H9 (cell line): ENCODE results near the gene DRD1. TPM values are rescaled to one million over a fixed set of nuclear protein-coding genes. Genes with fewer than 3 reads are reported as not detected.

Source experiments
- DNase-seq: peaks from one replicate; pipeline ENCODE4 v3.0.0-alpha.2; 2017
- H2AFZ ChIP-seq: one replicate; pipeline ENCODE4 v1.6.1; 2013; ENCODE audit warnings: mild to moderate bottlenecking, low read length, control low read depth, moderate library complexity
- H2AK5ac ChIP-seq: 2 replicates; pipeline ENCODE4 v1.6.1; 2013; ENCODE audit warnings: low read length, control low read depth, mixed read lengths; ENCODE audit not compliant: insufficient read length
- H2BK120ac ChIP-seq: one replicate; pipeline ENCODE4 v1.6.1; 2013; ENCODE audit warnings: low read depth, mild to moderate bottlenecking, low read length, control low read depth, inconsistent platforms; ENCODE audit not compliant: poor library complexity, severe bottlenecking
- H2BK12ac ChIP-seq: 2 replicates; pipeline ENCODE4 v1.6.1; 2013; ENCODE audit warnings: low read length, control low read depth, mixed read lengths, low read depth; ENCODE audit not compliant: insufficient read length
- H2BK15ac ChIP-seq: 2 replicates; pipeline ENCODE4 v1.6.1; 2013; ENCODE audit warnings: low read depth, low read length, control low read depth
- H2BK20ac ChIP-seq: one replicate; pipeline ENCODE4 v1.6.1; 2013; ENCODE audit warnings: low read depth, mild to moderate bottlenecking, low read length, control low read depth, inconsistent platforms; ENCODE audit not compliant: poor library complexity, severe bottlenecking
- H2BK5ac ChIP-seq: 2 replicates; pipeline ENCODE4 v1.6.1; 2013; ENCODE audit warnings: low read length, control low read depth, mixed read lengths; ENCODE audit not compliant: insufficient read length
- H3K14ac ChIP-seq: 2 replicates; pipeline ENCODE4 v1.6.1; 2013; ENCODE audit warnings: low read length, control low read depth; ENCODE audit not compliant: insufficient read depth
- H3K18ac ChIP-seq: 2 replicates; pipeline ENCODE4 v1.6.1; 2013; ENCODE audit warnings: low read depth, mild to moderate bottlenecking, mixed read lengths, low read length, control low read depth; ENCODE audit not compliant: insufficient read length
- H3K23ac ChIP-seq: 2 replicates; pipeline ENCODE4 v1.6.1; 2013; ENCODE audit warnings: low read length, control low read depth, mixed read lengths, low read depth; ENCODE audit not compliant: insufficient read length
- H3K23me2 ChIP-seq: 2 replicates; pipeline ENCODE4 v1.6.1; 2013; ENCODE audit warnings: low read depth, mild to moderate bottlenecking, mixed read lengths, low read length, control low read depth; ENCODE audit not compliant: insufficient read length, poor library complexity, severe bottlenecking
- H3K27ac ChIP-seq: 2 replicates; pipeline ENCODE4 v1.5.1; 2013; ENCODE audit warnings: low read length, control low read depth, mixed read lengths, low read depth; ENCODE audit not compliant: insufficient read length
- H3K27me3 ChIP-seq: 2 replicates; pipeline ENCODE4 v1.6.1; 2013; ENCODE audit warnings: low read length, control low read depth, inconsistent platforms; ENCODE audit not compliant: insufficient read depth
- H3K4ac ChIP-seq: 2 replicates; pipeline ENCODE4 v1.6.1; 2013; ENCODE audit warnings: low read depth, mild to moderate bottlenecking, control low read depth, inconsistent platforms, low read length, moderate library complexity
- H3K4me1 ChIP-seq: 2 replicates; pipeline ENCODE4 v1.6.1; 2013; ENCODE audit warnings: low read length, control low read depth, inconsistent platforms; ENCODE audit not compliant: insufficient read depth
- H3K4me2 ChIP-seq: 2 replicates; pipeline ENCODE4 v1.6.1; 2013; ENCODE audit warnings: low read length, control low read depth, mixed read lengths; ENCODE audit not compliant: insufficient read length, insufficient read depth
- H3K56ac ChIP-seq: 2 replicates; pipeline ENCODE4 v1.6.1; 2013; ENCODE audit warnings: low read depth, mild to moderate bottlenecking, mixed read lengths, low read length, control low read depth; ENCODE audit not compliant: insufficient read length
- H3K79me1 ChIP-seq: 2 replicates; pipeline ENCODE4 v1.6.1; 2013; ENCODE audit warnings: low read depth, mild to moderate bottlenecking, moderate library complexity, low read length, control low read depth, inconsistent platforms; ENCODE audit not compliant: insufficient read depth, poor library complexity, severe bottlenecking
- H3K79me2 ChIP-seq: 2 replicates; pipeline ENCODE4 v1.6.1; 2013; ENCODE audit warnings: low read length, control low read depth, inconsistent platforms; ENCODE audit not compliant: insufficient read depth
- H3K9ac ChIP-seq: 2 replicates; pipeline ENCODE4 v1.6.1; 2013; ENCODE audit warnings: low read length, control low read depth, mixed read lengths; ENCODE audit not compliant: insufficient read length; ENCODE audit errors: extremely low read depth
- H3K9me3 ChIP-seq: one replicate; pipeline ENCODE4 v1.6.1; 2013; ENCODE audit warnings: low read depth, low read length, inconsistent platforms; ENCODE audit not compliant: control insufficient read depth
- H3T11ph ChIP-seq: one replicate; pipeline ENCODE4 v1.6.1; 2013; ENCODE audit warnings: mild to moderate bottlenecking, low read length, control low read depth, inconsistent platforms
- H4K20me1 ChIP-seq: one replicate; pipeline ENCODE4 v1.6.1; 2013; ENCODE audit not compliant: control insufficient read depth, insufficient read length, insufficient read depth
- H4K5ac ChIP-seq: 2 replicates; pipeline ENCODE4 v1.6.1; 2013; ENCODE audit warnings: low read depth, mild to moderate bottlenecking, mixed read lengths, low read length, control low read depth; ENCODE audit not compliant: insufficient read length
- H4K8ac ChIP-seq: replicated peaks from 2 replicates; pipeline ENCODE4 v1.6.1; 2013; ENCODE audit warnings: low read length, control low read depth, mixed read lengths, low read depth; ENCODE audit not compliant: insufficient read length
- H4K91ac ChIP-seq: 2 replicates; pipeline ENCODE4 v1.6.1; 2013; ENCODE audit warnings: low read depth, mild to moderate bottlenecking, moderate library complexity, mixed read lengths, low read length, control low read depth; ENCODE audit not compliant: insufficient read length
- H3K27ac Mint-ChIP-seq, 3 experiments: 2 replicates in 2 of 3; 3 replicates in 1 of 3; pipeline ENCODE4 v1.8.0; 2020 to 2021; ENCODE audit warnings: mixed read lengths in 3 of 3, mild to moderate bottlenecking in 1 of 3, moderate library complexity in 1 of 3
- H3K27me3 Mint-ChIP-seq: 2 replicates; pipeline ENCODE4 v1.8.0; 2021; ENCODE audit warnings: low read depth, mild to moderate bottlenecking, moderate library complexity, mixed read lengths
- H3K36me3 Mint-ChIP-seq, 3 experiments: 2 replicates in 2 of 3; 3 replicates in 1 of 3; pipeline ENCODE4 v1.8.0; 2020 to 2021; ENCODE audit warnings: low read depth in 3 of 3, mixed read lengths in 3 of 3; ENCODE audit not compliant: insufficient read depth in 1 of 3
- H3K4me1 Mint-ChIP-seq, 2 experiments: 2 replicates each; pipeline ENCODE4 v1.8.0; 2020; ENCODE audit warnings: mixed read lengths in 2 of 2
- H3K4me3 Mint-ChIP-seq, 2 experiments: 2 replicates in 1 of 2; 3 replicates in 1 of 2; pipeline ENCODE4 v1.8.0; 2020 to 2021; ENCODE audit warnings: mild to moderate bottlenecking in 2 of 2, mixed read lengths in 2 of 2, moderate library complexity in 1 of 2
- H3K9me3 Mint-ChIP-seq, 2 experiments: 2 replicates in 1 of 2; 3 replicates in 1 of 2; pipeline ENCODE4 v1.8.0; 2020; ENCODE audit warnings: mild to moderate bottlenecking in 2 of 2, mixed read lengths in 2 of 2, moderate library complexity in 1 of 2
- WGBS: extraction: QIAGEN DNeasy Blood & Tissue Kit; methylation state at CpG from one replicate; pipeline ENCODE4 v1.1.7; 2013; ENCODE audit warnings: missing lambda C conversion rate, low lambda C conversion rate, mixed read lengths; ENCODE audit not compliant: insufficient read length; ENCODE audit errors: extremely low coverage; 5-methylcytosine and 5-hydroxymethylcytosine counted together
- total RNA-seq: library from RNA; stranded (reverse); gene quantifications from 2 replicates; pipeline ENCODE4 v1.2.1, GENCODE V29; 2021
- TF ChIP-seq, protein P1 (sequence below): fragments of 200-600 bp; sonication (generic); conservative IDR thresholded peaks from 3 replicates; pipeline ENCODE4 v1.8.0; 2021; ENCODE audit warnings: antibody characterized with exemption, mild to moderate bottlenecking

DRD1 gene
- total RNA-seq, 1 experiment from 2014 or later: not detected

DNA sequence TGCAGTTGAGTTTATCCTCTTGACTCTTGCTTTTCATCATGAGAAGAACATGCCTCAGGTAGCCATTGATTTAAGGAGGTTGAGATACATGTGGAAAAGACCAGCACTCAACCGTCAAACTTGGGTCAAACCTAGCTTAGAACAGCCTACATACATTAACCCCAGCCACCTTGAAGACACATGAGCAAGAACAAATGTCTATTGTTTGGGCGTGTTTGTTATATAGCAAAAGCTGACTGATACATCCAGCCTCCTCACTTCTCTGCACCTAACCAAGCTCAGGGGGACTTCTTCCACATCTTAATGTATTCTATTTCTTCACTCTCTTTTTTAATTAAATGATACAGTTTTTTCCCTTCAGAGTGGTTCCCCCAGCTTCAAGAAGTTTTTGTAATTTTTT is 28.7 kb downstream of the DRD1 start:
- H3K9me3 ChIP-seq: no peaks in the 10 kb centered on the region
- Mint-ChIP-seq H3K4me1 (no peaks in the 10 kb centered on the region), H3K27ac (no peak overlapping the region), H3K4me3 (no peak overlapping the region), H3K9me3 (peaks cover 3 to 7% of the 10 kb centered on the region in 2 experiments; a peak in 4 of 5 replicates), H3K36me3 (peaks cover 0 to 10% (median 1%) of the 10 kb centered on the region in 3 experiments; a peak in 3 of 7 replicates), H3K27me3 (peaks cover 2% of the 10 kb centered on the region; the same call in 1 of the 2 replicates)
- WGBS: no CpG with 5 or more reads among the region's 2 CpGs
- no peaks in the 10 kb centered on the region for H4K20me1 ChIP-seq
- H4K8ac ChIP-seq: no peak overlapping the region
- no peaks in the 10 kb centered on the region for H3K79me1 ChIP-seq
- no peak overlapping the region for H4K5ac ChIP-seq
- H2BK15ac ChIP-seq: no peak overlapping the region
- H4K91ac ChIP-seq: no peak overlapping the region
- H2BK5ac ChIP-seq: no peak overlapping the region
- H3K4me2 ChIP-seq: no peak overlapping the region
- H3K4me1 ChIP-seq: no peaks in the 10 kb centered on the region
- H3K14ac ChIP-seq: no peak overlapping the region
- H3K9ac ChIP-seq: no peak overlapping the region
- DNase-seq: no peak
- H3T11ph ChIP-seq: no peak overlapping the region
- no peaks in the 10 kb centered on the region for H3K23me2 ChIP-seq
- no peak overlapping the region for H3K23ac ChIP-seq
- no peaks in the 10 kb centered on the region for H3K79me2 ChIP-seq
- H3K4ac ChIP-seq: no peak overlapping the region
- no peak overlapping the region for H2AK5ac ChIP-seq
- H2BK120ac ChIP-seq: no peak overlapping the region
- no peak overlapping the region for H3K56ac ChIP-seq
- no peak overlapping the region for H3K27ac ChIP-seq
- no peaks in the 10 kb centered on the region for H3K27me3 ChIP-seq
- no peak overlapping the region for H2BK12ac ChIP-seq
- H2BK20ac ChIP-seq: no peak overlapping the region
- H3K18ac ChIP-seq: no peak overlapping the region
- TF ChIP-seq, protein P1, sequence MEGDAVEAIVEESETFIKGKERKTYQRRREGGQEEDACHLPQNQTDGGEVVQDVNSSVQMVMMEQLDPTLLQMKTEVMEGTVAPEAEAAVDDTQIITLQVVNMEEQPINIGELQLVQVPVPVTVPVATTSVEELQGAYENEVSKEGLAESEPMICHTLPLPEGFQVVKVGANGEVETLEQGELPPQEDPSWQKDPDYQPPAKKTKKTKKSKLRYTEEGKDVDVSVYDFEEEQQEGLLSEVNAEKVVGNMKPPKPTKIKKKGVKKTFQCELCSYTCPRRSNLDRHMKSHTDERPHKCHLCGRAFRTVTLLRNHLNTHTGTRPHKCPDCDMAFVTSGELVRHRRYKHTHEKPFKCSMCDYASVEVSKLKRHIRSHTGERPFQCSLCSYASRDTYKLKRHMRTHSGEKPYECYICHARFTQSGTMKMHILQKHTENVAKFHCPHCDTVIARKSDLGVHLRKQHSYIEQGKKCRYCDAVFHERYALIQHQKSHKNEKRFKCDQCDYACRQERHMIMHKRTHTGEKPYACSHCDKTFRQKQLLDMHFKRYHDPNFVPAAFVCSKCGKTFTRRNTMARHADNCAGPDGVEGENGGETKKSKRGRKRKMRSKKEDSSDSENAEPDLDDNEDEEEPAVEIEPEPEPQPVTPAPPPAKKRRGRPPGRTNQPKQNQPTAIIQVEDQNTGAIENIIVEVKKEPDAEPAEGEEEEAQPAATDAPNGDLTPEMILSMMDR: no peak
- no peak overlapping the region for H2AFZ ChIP-seq
